ENCODE measurements around the gene FAT1. TPM values are rescaled to one million over a fixed set of nuclear protein-coding genes. Genes with fewer than 3 reads are reported as not detected.

Gene FAT1
- total RNA-seq, 1 donor from 2014 or later: 67.7 TPM

DNA sequence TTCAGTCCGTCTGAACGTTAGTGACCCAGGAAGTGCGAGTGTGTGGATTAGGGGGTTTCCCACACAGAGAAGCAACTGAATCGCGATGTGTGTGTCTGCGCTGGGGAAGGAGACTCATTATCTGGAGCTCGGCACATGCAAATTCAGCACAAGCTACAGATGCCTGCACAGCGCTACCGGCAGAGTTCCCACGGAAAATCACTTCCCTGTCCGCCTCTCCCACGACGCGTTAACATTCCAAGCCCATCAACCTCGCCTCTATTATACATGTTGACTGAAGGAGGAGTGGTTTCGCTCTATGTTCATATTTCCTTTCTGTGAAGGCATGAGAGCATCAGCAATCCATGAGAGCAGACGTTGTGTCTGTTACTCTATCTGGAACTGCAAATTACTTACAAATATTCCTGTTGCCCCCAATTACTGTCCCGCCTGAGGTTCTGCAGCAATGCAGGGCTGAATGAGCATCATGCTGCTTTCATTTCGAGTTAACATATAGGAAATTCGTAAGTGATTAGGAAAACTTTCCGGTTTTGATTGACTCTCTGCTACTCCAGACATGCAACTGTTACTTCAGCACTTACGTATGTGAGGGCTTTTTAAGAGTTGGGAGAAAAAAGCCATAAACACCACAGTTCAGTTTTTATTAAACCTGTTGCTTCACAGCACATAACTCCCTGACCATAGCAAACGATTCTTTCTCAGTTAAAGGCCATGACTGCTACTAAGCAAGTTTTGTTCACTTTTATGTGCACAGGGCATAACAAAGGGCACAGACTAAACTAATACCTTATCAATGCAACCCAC lies 153.3 kb downstream of the FAT1 start:
- H3K27me3 Mint-ChIP-seq (ENCODE audit: unreplicated experiment): peaks cover 10% of the 10 kb centered on the region
- TF ChIP-seq, protein P1, sequence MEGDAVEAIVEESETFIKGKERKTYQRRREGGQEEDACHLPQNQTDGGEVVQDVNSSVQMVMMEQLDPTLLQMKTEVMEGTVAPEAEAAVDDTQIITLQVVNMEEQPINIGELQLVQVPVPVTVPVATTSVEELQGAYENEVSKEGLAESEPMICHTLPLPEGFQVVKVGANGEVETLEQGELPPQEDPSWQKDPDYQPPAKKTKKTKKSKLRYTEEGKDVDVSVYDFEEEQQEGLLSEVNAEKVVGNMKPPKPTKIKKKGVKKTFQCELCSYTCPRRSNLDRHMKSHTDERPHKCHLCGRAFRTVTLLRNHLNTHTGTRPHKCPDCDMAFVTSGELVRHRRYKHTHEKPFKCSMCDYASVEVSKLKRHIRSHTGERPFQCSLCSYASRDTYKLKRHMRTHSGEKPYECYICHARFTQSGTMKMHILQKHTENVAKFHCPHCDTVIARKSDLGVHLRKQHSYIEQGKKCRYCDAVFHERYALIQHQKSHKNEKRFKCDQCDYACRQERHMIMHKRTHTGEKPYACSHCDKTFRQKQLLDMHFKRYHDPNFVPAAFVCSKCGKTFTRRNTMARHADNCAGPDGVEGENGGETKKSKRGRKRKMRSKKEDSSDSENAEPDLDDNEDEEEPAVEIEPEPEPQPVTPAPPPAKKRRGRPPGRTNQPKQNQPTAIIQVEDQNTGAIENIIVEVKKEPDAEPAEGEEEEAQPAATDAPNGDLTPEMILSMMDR (IDR thresholded peaks at IDR 0.05; ENCODE audit: unreplicated experiment): no peak
- H3K27ac Mint-ChIP-seq (ENCODE audit: unreplicated experiment): no peak overlapping the region
- no peak for DNase-seq (ENCODE audit: low spot score)
- no peaks in the 10 kb centered on the region for H3K9me3 Mint-ChIP-seq (ENCODE audit: unreplicated experiment)
- H3K4me3 Mint-ChIP-seq (ENCODE audit: unreplicated experiment): no peak overlapping the region
- no peaks in the 10 kb centered on the region for H3K36me3 Mint-ChIP-seq (ENCODE audit: low read depth, unreplicated experiment)
- no peaks in the 10 kb centered on the region for H3K4me1 Mint-ChIP-seq (ENCODE audit: unreplicated experiment)

DNA sequence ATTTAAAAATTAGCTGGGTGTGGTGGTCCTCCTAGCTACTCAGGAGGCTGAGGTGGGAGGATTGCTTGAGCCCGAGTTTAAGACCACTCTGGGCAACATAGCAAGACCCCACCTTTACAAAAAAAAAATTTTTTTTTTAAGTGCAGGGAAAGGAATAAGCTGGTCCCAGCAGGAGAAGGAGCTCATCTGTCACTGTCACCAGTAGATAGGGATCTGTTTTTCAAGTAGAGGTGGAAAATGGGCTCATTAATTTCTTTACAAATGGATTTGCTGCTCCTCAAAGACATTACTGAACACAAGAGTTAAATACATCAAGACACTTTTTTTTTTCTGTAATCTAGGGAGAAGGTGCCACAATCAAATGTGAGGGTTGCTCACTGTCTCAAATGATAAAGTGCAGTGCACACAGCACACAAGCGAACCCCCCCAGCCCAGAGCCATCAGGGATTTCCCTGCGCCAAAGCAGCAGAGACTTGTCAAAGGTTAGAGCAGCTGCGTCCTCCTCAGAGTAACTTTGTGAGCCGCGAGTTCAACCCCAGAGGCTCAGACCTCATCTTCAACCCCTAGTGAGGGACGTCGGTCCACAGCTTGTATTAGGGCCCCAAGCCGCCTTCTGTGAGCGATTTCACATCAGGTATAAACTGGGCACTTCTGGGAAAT lies 154.0 kb downstream of the FAT1 start:
- Mint-ChIP-seq H3K27ac (ENCODE audit: unreplicated experiment) (no peak overlapping the region), H3K36me3 (ENCODE audit: low read depth, unreplicated experiment) (no peaks in the 10 kb centered on the region), H3K4me1 (ENCODE audit: unreplicated experiment) (no peaks in the 10 kb centered on the region), H3K27me3 (ENCODE audit: unreplicated experiment) (peaks cover 10% of the 10 kb centered on the region), H3K4me3 (ENCODE audit: unreplicated experiment) (no peak overlapping the region), H3K9me3 (ENCODE audit: unreplicated experiment) (no peaks in the 10 kb centered on the region)
- no peak for DNase-seq (ENCODE audit: low spot score)
- TF ChIP-seq, protein P1 (IDR thresholded peaks at IDR 0.05; ENCODE audit: unreplicated experiment): no peak

DNA sequence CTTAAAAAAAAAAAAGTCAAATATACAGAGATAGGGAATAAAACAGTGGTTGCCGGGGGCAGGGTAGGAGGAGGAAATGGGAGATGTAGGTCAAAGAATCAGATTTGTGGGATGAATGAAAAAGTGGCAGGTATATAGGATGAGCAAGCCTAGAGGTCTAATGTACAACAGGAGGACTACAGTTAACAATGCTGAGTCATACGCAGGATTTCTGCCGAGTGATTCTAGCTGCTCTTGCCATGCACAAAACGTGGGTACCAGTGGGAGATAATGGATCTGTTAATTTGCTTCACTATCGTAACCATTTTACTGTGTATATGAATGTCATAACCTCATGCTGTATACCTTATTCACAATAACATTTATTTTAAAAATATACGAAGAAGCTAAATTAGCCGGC lies 157.6 kb downstream of the FAT1 start:
- TF ChIP-seq, protein P1 (IDR thresholded peaks at IDR 0.05; ENCODE audit: unreplicated experiment): no peak
- no peaks in the 10 kb centered on the region for H3K4me1 Mint-ChIP-seq (ENCODE audit: unreplicated experiment)
- H3K36me3 Mint-ChIP-seq (ENCODE audit: low read depth, unreplicated experiment): no peaks in the 10 kb centered on the region
- H3K27me3 Mint-ChIP-seq (ENCODE audit: unreplicated experiment): peaks cover 2% of the 10 kb centered on the region
- H3K9me3 Mint-ChIP-seq (ENCODE audit: unreplicated experiment): no peaks in the 10 kb centered on the region
- no peak overlapping the region for H3K4me3 Mint-ChIP-seq (ENCODE audit: unreplicated experiment)
- no peak for DNase-seq (ENCODE audit: low spot score)
- H3K27ac Mint-ChIP-seq (ENCODE audit: unreplicated experiment): no peak overlapping the region

DNA sequence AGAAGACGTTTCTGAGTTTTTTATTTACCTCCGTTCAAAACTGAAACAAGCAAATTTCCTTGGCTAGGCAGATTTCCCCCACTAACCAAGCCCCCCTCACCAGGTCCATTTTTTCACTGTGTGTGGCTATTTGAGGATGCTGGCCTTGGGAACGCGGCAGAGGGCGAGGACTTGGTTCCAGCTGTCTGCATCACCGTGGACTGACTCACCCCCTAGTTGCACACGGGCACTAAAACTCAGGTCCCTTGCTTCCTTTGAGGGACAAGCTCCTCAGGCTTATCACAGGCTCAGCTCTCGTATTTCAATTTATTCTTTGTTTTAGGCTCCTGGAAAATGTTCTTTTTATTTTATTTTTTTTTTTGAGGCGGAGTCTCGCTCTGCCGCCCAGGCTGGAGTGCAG lies 159.9 kb downstream of the FAT1 start:
- no peaks in the 10 kb centered on the region for H3K4me1 Mint-ChIP-seq (ENCODE audit: unreplicated experiment)
- DNase-seq (ENCODE audit: low spot score): no peak
- H3K4me3 Mint-ChIP-seq (ENCODE audit: unreplicated experiment): no peak overlapping the region
- H3K9me3 Mint-ChIP-seq (ENCODE audit: unreplicated experiment): no peaks in the 10 kb centered on the region
- H3K27ac Mint-ChIP-seq (ENCODE audit: unreplicated experiment): no peak overlapping the region
- TF ChIP-seq, protein P1 (IDR thresholded peaks at IDR 0.05; ENCODE audit: unreplicated experiment): no peak
- H3K27me3 Mint-ChIP-seq (ENCODE audit: unreplicated experiment): no peaks in the 10 kb centered on the region
- H3K36me3 Mint-ChIP-seq (ENCODE audit: low read depth, unreplicated experiment): no peaks in the 10 kb centered on the region

DNA sequence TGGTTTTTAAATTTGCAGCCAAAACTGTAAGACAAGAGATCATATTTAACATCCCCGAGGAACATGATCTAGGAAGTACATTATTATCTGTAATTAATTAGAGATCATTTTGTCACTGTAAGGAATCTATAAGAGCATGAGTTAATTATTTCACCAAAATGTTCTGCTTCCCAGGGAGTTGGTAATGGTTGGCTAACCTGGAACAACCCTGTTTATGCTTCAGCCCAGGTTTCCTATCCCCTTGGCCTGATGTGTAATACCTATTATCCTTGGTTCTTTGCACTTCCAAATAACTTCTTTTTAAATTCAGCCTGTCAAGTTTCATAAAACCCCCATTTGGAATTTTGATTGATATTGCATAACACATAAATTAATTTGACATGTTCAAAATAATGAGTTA lies 161.9 kb downstream of the FAT1 start:
- TF ChIP-seq, protein P1 (IDR thresholded peaks at IDR 0.05; ENCODE audit: unreplicated experiment): no peak
- Mint-ChIP-seq H3K36me3 (ENCODE audit: low read depth, unreplicated experiment) (no peaks in the 10 kb centered on the region), H3K27me3 (ENCODE audit: unreplicated experiment) (no peaks in the 10 kb centered on the region), H3K9me3 (ENCODE audit: unreplicated experiment) (no peaks in the 10 kb centered on the region), H3K4me3 (ENCODE audit: unreplicated experiment) (no peak overlapping the region), H3K4me1 (ENCODE audit: unreplicated experiment) (no peaks in the 10 kb centered on the region), H3K27ac (ENCODE audit: unreplicated experiment) (no peak overlapping the region)
- DNase-seq (ENCODE audit: low spot score): no peak
